ENCODE results near the gene CCRL2.
"Not testable (repeated sequence)": the region's sequence is repeated elsewhere in the genome, so short reads cannot be mapped to it uniquely, and the experiment has no call there.

Gene CCRL2

GRCh38 chr3:46416125-46416810 is 9.2 kb downstream of the CCRL2 start:
- no peak overlapping the region for H3K27ac ChIP-seq (ENCODE audit: insufficient read depth, low read length, poor library complexity, severe bottlenecking)
- no peaks in the 10 kb centered on the region for H3K9me3 ChIP-seq (ENCODE audit: control insufficient read depth, low read length)
- no peaks in the 10 kb centered on the region for H3K36me3 ChIP-seq (ENCODE audit: control insufficient read depth, insufficient read depth, low read length)
- no peak for DNase-seq
- no peak overlapping the region for H3K4me3 ChIP-seq (ENCODE audit: insufficient read depth, low read depth, low read length, poor library complexity, severe bottlenecking)
- H3K27me3 ChIP-seq (replicated peaks; ENCODE audit: control insufficient read depth, insufficient read depth, low read length, poor library complexity, severe bottlenecking), result no peaks in the 10 kb centered on the region
- H3K4me1 ChIP-seq (ENCODE audit: control insufficient read depth, insufficient read depth, low read length, poor library complexity, severe bottlenecking), result no peaks in the 10 kb centered on the region

- H3K27me3 ChIP-seq (replicated peaks; ENCODE audit: control insufficient read depth, insufficient read depth, low read length, poor library complexity, severe bottlenecking), result no peaks in the 10 kb centered on the region
- no peaks in the 10 kb centered on the region for H3K36me3 ChIP-seq (ENCODE audit: control insufficient read depth, insufficient read depth, low read length)
- H3K27ac ChIP-seq (ENCODE audit: insufficient read depth, low read length, poor library complexity, severe bottlenecking), result no peak overlapping the region
- DNase-seq, result no peak
- no peak overlapping the region for H3K4me3 ChIP-seq (ENCODE audit: insufficient read depth, low read depth, low read length, poor library complexity, severe bottlenecking)
- no peaks in the 10 kb centered on the region for H3K4me1 ChIP-seq (ENCODE audit: control insufficient read depth, insufficient read depth, low read length, poor library complexity, severe bottlenecking)
- H3K9me3 ChIP-seq (ENCODE audit: control insufficient read depth, low read length), result no peaks in the 10 kb centered on the region
These were observed 9.9 kb downstream of the CCRL2 start for GRCh38 chr3:46416811-46417510.

- Histone ChIP-seq H3K27me3 (replicated peaks; ENCODE audit: control insufficient read depth, insufficient read depth, low read length, poor library complexity, severe bottlenecking) (no peaks in the 10 kb centered on the region), H3K27ac (ENCODE audit: insufficient read depth, low read length, poor library complexity, severe bottlenecking) (no peak overlapping the region)
- DNase-seq, result no peak
These were observed 11.0 kb downstream of the CCRL2 start for GRCh38 chr3:46417841-46418611.

GRCh38 chr3:46419816-46420215 is 12.8 kb downstream of the CCRL2 start:
- Histone ChIP-seq H3K4me3 (ENCODE audit: insufficient read depth, low read depth, low read length, poor library complexity, severe bottlenecking) (no peak overlapping the region), H3K27me3 (replicated peaks; ENCODE audit: control insufficient read depth, insufficient read depth, low read length, poor library complexity, severe bottlenecking) (no peaks in the 10 kb centered on the region), H3K36me3 (ENCODE audit: control insufficient read depth, insufficient read depth, low read length) (no peaks in the 10 kb centered on the region), H3K27ac (ENCODE audit: insufficient read depth, low read length, poor library complexity, severe bottlenecking) (no peak overlapping the region), H3K4me1 (ENCODE audit: control insufficient read depth, insufficient read depth, low read length, poor library complexity, severe bottlenecking) (no peaks in the 10 kb centered on the region), H3K9me3 (ENCODE audit: control insufficient read depth, low read length) (no peaks in the 10 kb centered on the region)
- DNase-seq, result no peak

More at GRCh38 chr3:46417841-46418611, 11.0 kb downstream of the CCRL2 start:
- H3K9me3 ChIP-seq (ENCODE audit: control insufficient read depth, low read length), result no peaks in the 10 kb centered on the region
- H3K4me3 ChIP-seq (ENCODE audit: insufficient read depth, low read depth, low read length, poor library complexity, severe bottlenecking), result no peak overlapping the region
- H3K36me3 ChIP-seq (ENCODE audit: control insufficient read depth, insufficient read depth, low read length), result no peaks in the 10 kb centered on the region
- H3K4me1 ChIP-seq (ENCODE audit: control insufficient read depth, insufficient read depth, low read length, poor library complexity, severe bottlenecking), result no peaks in the 10 kb centered on the region

- no peaks in the 10 kb centered on the region for H3K9me3 ChIP-seq (ENCODE audit: control insufficient read depth, low read length)
- H3K4me1 ChIP-seq (ENCODE audit: control insufficient read depth, insufficient read depth, low read length, poor library complexity, severe bottlenecking), result no peaks in the 10 kb centered on the region
- no peaks in the 10 kb centered on the region for H3K27me3 ChIP-seq (replicated peaks; ENCODE audit: control insufficient read depth, insufficient read depth, low read length, poor library complexity, severe bottlenecking)
- H3K4me3 ChIP-seq (ENCODE audit: insufficient read depth, low read depth, low read length, poor library complexity, severe bottlenecking), result no peak overlapping the region
- no peaks in the 10 kb centered on the region for H3K36me3 ChIP-seq (ENCODE audit: control insufficient read depth, insufficient read depth, low read length)
- H3K27ac ChIP-seq (ENCODE audit: insufficient read depth, low read length, poor library complexity, severe bottlenecking), result no peak overlapping the region
- DNase-seq, result no peak
These were observed 13.9 kb downstream of the CCRL2 start for GRCh38 chr3:46420931-46421330.

GRCh38 chr3:46422617-46423016 is 15.6 kb downstream of the CCRL2 start:
- Histone ChIP-seq H3K4me3 (ENCODE audit: insufficient read depth, low read depth, low read length, poor library complexity, severe bottlenecking) (no peak overlapping the region), H3K27me3 (replicated peaks; ENCODE audit: control insufficient read depth, insufficient read depth, low read length, poor library complexity, severe bottlenecking) (no peaks in the 10 kb centered on the region), H3K9me3 (ENCODE audit: control insufficient read depth, low read length) (no peaks in the 10 kb centered on the region), H3K4me1 (ENCODE audit: control insufficient read depth, insufficient read depth, low read length, poor library complexity, severe bottlenecking) (no peaks in the 10 kb centered on the region), H3K27ac (ENCODE audit: insufficient read depth, low read length, poor library complexity, severe bottlenecking) (no peak overlapping the region), H3K36me3 (ENCODE audit: control insufficient read depth, insufficient read depth, low read length) (no peaks in the 10 kb centered on the region)
- DNase-seq, result no peak

- no peaks in the 10 kb centered on the region for H3K4me1 ChIP-seq (ENCODE audit: control insufficient read depth, insufficient read depth, low read length, poor library complexity, severe bottlenecking)
- H3K4me3 ChIP-seq (ENCODE audit: insufficient read depth, low read depth, low read length, poor library complexity, severe bottlenecking), result no peak overlapping the region
- H3K36me3 ChIP-seq (ENCODE audit: control insufficient read depth, insufficient read depth, low read length), result no peaks in the 10 kb centered on the region
- no peak overlapping the region for H3K27ac ChIP-seq (ENCODE audit: insufficient read depth, low read length, poor library complexity, severe bottlenecking)
- H3K27me3 ChIP-seq (replicated peaks; ENCODE audit: control insufficient read depth, insufficient read depth, low read length, poor library complexity, severe bottlenecking), result no peaks in the 10 kb centered on the region
- DNase-seq, result no peak
- H3K9me3 ChIP-seq (ENCODE audit: control insufficient read depth, low read length), result no peaks in the 10 kb centered on the region
These were observed 16.5 kb downstream of the CCRL2 start for GRCh38 chr3:46423588-46423987.

GRCh38 chr3:46426476-46426875 is 19.4 kb downstream of the CCRL2 start:
- not testable (repeated sequence) for H3K27ac ChIP-seq (ENCODE audit: insufficient read depth, low read length, poor library complexity, severe bottlenecking); DNase-seq; H3K27me3 ChIP-seq (replicated peaks; ENCODE audit: control insufficient read depth, insufficient read depth, low read length, poor library complexity, severe bottlenecking); H3K4me1 ChIP-seq (ENCODE audit: control insufficient read depth, insufficient read depth, low read length, poor library complexity, severe bottlenecking); H3K9me3 ChIP-seq (ENCODE audit: control insufficient read depth, low read length); H3K36me3 ChIP-seq (ENCODE audit: control insufficient read depth, insufficient read depth, low read length); H3K4me3 ChIP-seq (ENCODE audit: insufficient read depth, low read depth, low read length, poor library complexity, severe bottlenecking)

- not testable (repeated sequence) for H3K9me3 ChIP-seq (ENCODE audit: control insufficient read depth, low read length); H3K27ac ChIP-seq (ENCODE audit: insufficient read depth, low read length, poor library complexity, severe bottlenecking); H3K36me3 ChIP-seq (ENCODE audit: control insufficient read depth, insufficient read depth, low read length); H3K4me3 ChIP-seq (ENCODE audit: insufficient read depth, low read depth, low read length, poor library complexity, severe bottlenecking); H3K4me1 ChIP-seq (ENCODE audit: control insufficient read depth, insufficient read depth, low read length, poor library complexity, severe bottlenecking); DNase-seq; H3K27me3 ChIP-seq (replicated peaks; ENCODE audit: control insufficient read depth, insufficient read depth, low read length, poor library complexity, severe bottlenecking)
These were observed 20.3 kb downstream of the CCRL2 start for GRCh38 chr3:46427404-46427803.

Measured in effector memory CD4-positive, alpha-beta T cell (primary cell).